ENCODE results near the gene ASIC4. TPM values are rescaled to one million over a fixed set of nuclear protein-coding genes. Genes with fewer than 3 reads are reported as not detected.

ASIC4 gene
- total and polyA plus RNA-seq, 9 of the 15 experiments (the other 6 are each of a cell fraction or from before 2014, with no cell fraction given), result 0.07 to 19.2 (median 4.8) TPM

GRCh38 chr2:219525533-219526232 lies 11.4 kb downstream of the ASIC4 start (continued):
- TF ChIP-seq CXXC5 (CRISPR knock-in tag; IDR thresholded peaks at IDR 0.05) (peak; percentile 74), CEBPZ (IDR thresholded peaks at IDR 0.05; ENCODE audit: borderline replicate concordance, low read depth, low read length) (no peak), ZNF239 (CRISPR knock-in tag; IDR thresholded peaks at IDR 0.05) (0 out of 2 replicates have a peak, but pooled peaks have one; percentile 10), EZH2 (IDR thresholded peaks at IDR 0.05; ENCODE audit: borderline replicate concordance, low read depth, low read length) (no peak), DPF2 (IDR thresholded peaks at IDR 0.05) (peak; percentile 95), TBP (optimal IDR thresholded peaks at IDR 0.05; ENCODE audit: low read depth, low read length) (no peak), MIER1 (IDR thresholded peaks at IDR 0.05; ENCODE audit: low read depth) (peak; percentile 54; the same call in 1 of the 2 replicates), MITF (IDR thresholded peaks at IDR 0.05) (0 out of 2 replicates have a peak, but pooled peaks have one; percentile 35), ZNF830 (CRISPR knock-in tag; IDR thresholded peaks at IDR 0.05) (no peak), ZNF280A (IDR thresholded peaks at IDR 0.05; ENCODE audit: low read depth, partially characterized antibody) (no peak), GATA2 (CRISPR knock-in tag; IDR thresholded peaks at IDR 0.05) (peak; percentile 74; the same call in 1 of the 2 replicates), SPI1 (IDR thresholded peaks at IDR 0.05; ENCODE audit: borderline replicate concordance, low read depth, low read length) (peak; percentile 65; the same call in 1 of the 2 replicates), ESRRA (IDR thresholded peaks at IDR 0.05; ENCODE audit: borderline replicate concordance, low read depth) (peak; percentile 48; the same call in 1 of the 2 replicates), FOXM1 (IDR thresholded peaks at IDR 0.05; ENCODE audit: low read depth) (peak; percentile 72), FOXM1 (CRISPR knock-in tag; IDR thresholded peaks at IDR 0.05; ENCODE audit: low read depth) (no peak), TAF1 (IDR thresholded peaks at IDR 0.05; ENCODE audit: control insufficient read depth, extremely low read depth, insufficient read depth, low read length, severe bottlenecking) (peak; percentile 47), MYC (IDR thresholded peaks at IDR 0.05; ENCODE audit: low read depth, low read length) (no peak; the same call in 1 of the 2 replicates), MYC (CRISPR knock-in tag; IDR thresholded peaks at IDR 0.05; ENCODE audit: borderline replicate concordance, low read depth) (no peak), CBFA2T2 (conservative IDR thresholded peaks at IDR 0.05) (peak; percentile 91), TARDBP (IDR thresholded peaks at IDR 0.05) (peak; percentile 72; the same call in 1 of the 2 replicates), RCOR1 (IDR thresholded peaks at IDR 0.05; ENCODE audit: borderline replicate concordance in 1 of 2, low read depth in 2 of 2, low read length in 2 of 2) (peak; percentile 69 to 96; a peak in 3 of 4 replicates)

Data from K562 (cell line).